SK-N-SH (cell line): Measurements from ENCODE around the gene MED12. TPM values are rescaled to one million over a fixed set of nuclear protein-coding genes. Genes with fewer than 3 reads are reported as not detected.

ENCODE experiments used
- CTCF ChIA-PET: fragments of 300-600, 350-600 bp; formaldehyde crosslinking; extraction: SDS; loops from one replicate; lab custom pipeline; 2021; lab: Yijun Ruan, JAX
- POLR2A ChIA-PET: fragments of 350-600 bp; sonication (Branson Sonifier 250); formaldehyde crosslinking; extraction: SDS; loops from one replicate; lab custom pipeline; 2020; ENCODE audit warnings: antibody characterized with exemption, inconsistent platforms; lab: Yijun Ruan, JAX
- DNase-seq: peaks from one replicate; pipeline ENCODE4 v3.0.0; 2012
- H2AFZ ChIP-seq: fragments of 200-600 bp; sonication (generic); 2 replicates; pipeline ENCODE4 v1.8.1; 2016; ENCODE audit warnings: antibody characterized with exemption, mild to moderate bottlenecking, low read depth
- H3F3A ChIP-seq: fragments of 200-600 bp; sonication (generic); replicated peaks from 2 replicates; pipeline ENCODE3; 2016; ENCODE audit warnings: antibody characterized with exemption, mild to moderate bottlenecking; ENCODE audit not compliant: insufficient read depth
- H3K27ac ChIP-seq, 2 experiments: fragments of 200-500 bp in 1 of 2; fragments of 200-600 bp in 1 of 2; sonication (Bioruptor generic) in 1 of 2; sonication (generic), shearing (Covaris generic) in 1 of 2; 2 replicates each; pipeline versions ENCODE4 v1.5.1 to v1.6.1; 2014 to 2016; ENCODE audit warnings: low read depth in 2 of 2, inconsistent platforms in 1 of 2, low read length in 1 of 2, mild to moderate bottlenecking in 1 of 2, mixed read lengths in 1 of 2
- H3K27me3 ChIP-seq: fragments of 200-600 bp; sonication (generic), shearing (Covaris generic); 2 replicates; pipeline ENCODE4 v1.6.1; 2016; ENCODE audit warnings: mixed run types; ENCODE audit not compliant: insufficient read depth
- H3K36me3 ChIP-seq, 2 experiments: fragments of 200-500 bp in 1 of 2; fragments of 200-600 bp in 1 of 2; sonication (Bioruptor generic) in 1 of 2; sonication (generic) in 1 of 2; replicated peaks in 1 of 2; 2 replicates each; pipeline versions ENCODE3 to v1.5.1; 2014 to 2016; ENCODE audit warnings: low read length in 1 of 2, mild to moderate bottlenecking in 1 of 2; ENCODE audit not compliant: insufficient read depth in 2 of 2, control insufficient read depth in 1 of 2
- H3K4me1 ChIP-seq, 2 experiments: fragments of 200-500 bp in 1 of 2; fragments of 200-600 bp in 1 of 2; sonication (Bioruptor generic) in 1 of 2; sonication (generic), shearing (Covaris generic) in 1 of 2; 2 replicates each; pipeline versions ENCODE4 v1.5.1 to v1.6.1; 2014 to 2016; ENCODE audit warnings: low read depth in 1 of 2, low read length in 1 of 2, mixed run types in 1 of 2; ENCODE audit not compliant: insufficient read depth in 2 of 2, control insufficient read depth in 1 of 2
- H3K4me2 ChIP-seq: fragments of 200-600 bp; sonication (generic), shearing (Covaris generic); 2 replicates; pipeline ENCODE4 v1.6.1; 2017; ENCODE audit warnings: mixed run types
- H3K4me3 ChIP-seq, 2 experiments: fragments of 200-500 bp in 1 of 2; fragments of 200-600 bp in 1 of 2; sonication (Bioruptor generic) in 1 of 2; sonication (generic), shearing (Covaris generic) in 1 of 2; 2 replicates each; pipeline versions ENCODE4 v1.5.1 to v1.8.1; 2014 to 2016; ENCODE audit warnings: low read depth in 2 of 2, inconsistent platforms in 1 of 2, low read length in 1 of 2, mild to moderate bottlenecking in 1 of 2, mixed read lengths in 1 of 2, moderate library complexity in 1 of 2
- H3K79me2 ChIP-seq: fragments of 200-600 bp; sonication (generic); 2 replicates; pipeline ENCODE4 v1.8.1; 2017; ENCODE audit warnings: mild to moderate bottlenecking; ENCODE audit not compliant: insufficient read depth
- H3K9ac ChIP-seq: fragments of 200-600 bp; sonication (generic); 2 replicates; pipeline ENCODE4 v1.6.1; 2017; ENCODE audit warnings: mixed run types
- H3K9me2 ChIP-seq: fragments of 200-600 bp; sonication (generic); 2 replicates; pipeline ENCODE4 v1.6.1; 2017; ENCODE audit warnings: mixed run types
- H3K9me3 ChIP-seq: fragments of 200-600 bp; sonication (generic); 2 replicates; pipeline ENCODE4 v1.6.1; 2017; ENCODE audit warnings: mixed run types, mild to moderate bottlenecking, moderate library complexity
- H4K20me1 ChIP-seq: fragments of 200-600 bp; sonication (generic); 2 replicates; pipeline ENCODE4 v1.6.1; 2017; ENCODE audit warnings: mild to moderate bottlenecking, mixed run types; ENCODE audit not compliant: insufficient read depth
- CHD2 ChIP-seq: fragments of 150-350 bp; IDR thresholded peaks from 2 replicates; pipeline ENCODE4 v1.6.1; 2018; ENCODE audit warnings: low read length; ENCODE audit not compliant: partially characterized antibody
- EP300 ChIP-seq, 2 experiments: IDR thresholded peaks; 2 replicates each; pipeline versions ENCODE4 v1.4.0 to v1.6.1; 2012; ENCODE audit warnings: borderline replicate concordance in 1 of 2, low read depth in 1 of 2, low read length in 1 of 2
- EZH2phosphoT487 ChIP-seq: fragments of 200-600 bp; sonication (generic); IDR thresholded peaks from 2 replicates; pipeline ENCODE4 v1.6.1; 2017; ENCODE audit warnings: low read depth, mixed run types, mild to moderate bottlenecking, antibody characterized with exemption, moderate library complexity, borderline replicate concordance
- FOSL2 ChIP-seq: IDR thresholded peaks from 2 replicates; pipeline ENCODE4 v1.4.0; 2012; ENCODE audit warnings: low read depth, mild to moderate bottlenecking, moderate library complexity, borderline replicate concordance
- FOXJ3 ChIP-seq: sonication (generic); formaldehyde crosslinking; IDR thresholded peaks from 2 replicates; pipeline ENCODE4 v1.5.1; 2020; ENCODE audit warnings: mild to moderate bottlenecking, missing genetic modification reagents
- FOXM1 ChIP-seq: IDR thresholded peaks from 2 replicates; pipeline ENCODE4 v1.4.0; 2012; ENCODE audit warnings: low read depth, mild to moderate bottlenecking
- GABPA ChIP-seq: IDR thresholded peaks from 2 replicates; pipeline ENCODE4 v1.4.0; 2012; ENCODE audit warnings: low read depth, mild to moderate bottlenecking
- GATA2 ChIP-seq: sonication (generic); formaldehyde crosslinking; IDR thresholded peaks from 2 replicates; pipeline ENCODE4 v1.5.0; 2020; ENCODE audit warnings: mild to moderate bottlenecking, missing genetic modification reagents
- JUND ChIP-seq: IDR thresholded peaks from 2 replicates; pipeline ENCODE4 v1.4.0; 2012
- MXI1 ChIP-seq: IDR thresholded peaks from 2 replicates; pipeline ENCODE4 v1.6.1; 2012; ENCODE audit warnings: mild to moderate bottlenecking, low read depth, low read length, improper control_type of control experiment
- NFIC ChIP-seq: IDR thresholded peaks from 2 replicates; pipeline ENCODE4 v1.4.0; 2012; ENCODE audit warnings: borderline replicate concordance
- NRF1 ChIP-seq: IDR thresholded peaks from 2 replicates; pipeline ENCODE4 v1.6.1; 2012; ENCODE audit warnings: low read depth, mild to moderate bottlenecking, low read length
- RCOR1 ChIP-seq: fragments of 150-350 bp; IDR thresholded peaks from 2 replicates; pipeline ENCODE4 v1.6.1; 2017; ENCODE audit warnings: antibody characterized with exemption, low read length
- RXRA ChIP-seq: IDR thresholded peaks from 2 replicates; pipeline ENCODE4 v1.4.0; 2012; ENCODE audit warnings: low read depth, mild to moderate bottlenecking, borderline replicate concordance
- SIN3A ChIP-seq: IDR thresholded peaks from 2 replicates; pipeline ENCODE4 v1.6.1; 2012; ENCODE audit warnings: low read depth, mild to moderate bottlenecking, low read length, moderate library complexity, borderline replicate concordance
- TAF1 ChIP-seq: IDR thresholded peaks from 2 replicates; pipeline ENCODE4 v1.6.1; 2012; ENCODE audit warnings: low read depth, mild to moderate bottlenecking, low read length, moderate library complexity, borderline replicate concordance
- TEAD4 ChIP-seq: IDR thresholded peaks from 2 replicates; pipeline ENCODE4 v1.4.0; 2012; ENCODE audit warnings: mild to moderate bottlenecking, borderline replicate concordance; ENCODE audit not compliant: insufficient read depth
- WGBS: methylation state at CpG from one replicate; pipeline ENCODE4 v1.1.6; 2017; ENCODE audit warnings: low lambda C conversion rate; 5-methylcytosine and 5-hydroxymethylcytosine counted together
- polyA plus RNA-seq, 3 experiments: library from polyadenylated mRNA; depleted of rRNA; stranded (reverse); fragments of >200 nt; gene quantifications; 2 replicates each; pipeline ENCODE4 v1.2.3, GENCODE V29; 2012
- TF ChIP-seq, protein P1 (sequence below): IDR thresholded peaks from 2 replicates; pipeline ENCODE4 v1.4.0; 2012; ENCODE audit warnings: low read depth
- TF ChIP-seq, protein P2 (sequence below): fragments of 150-350 bp; IDR thresholded peaks from 2 replicates; pipeline ENCODE4 v1.6.1; 2017; ENCODE audit warnings: antibody characterized with exemption, low read length, low read depth, borderline replicate concordance
- TF ChIP-seq, protein P3 (sequence below): IDR thresholded peaks from 2 replicates; pipeline ENCODE4; 2012
- TF ChIP-seq, protein P4 (sequence below): IDR thresholded peaks from 2 replicates; pipeline ENCODE4 v1.4.0; 2012; ENCODE audit warnings: low read depth, borderline replicate concordance
- TF ChIP-seq, protein P5 (sequence below): IDR thresholded peaks from 2 replicates; pipeline ENCODE4 v1.4.0; 2012; ENCODE audit warnings: low read depth, borderline replicate concordance

MED12 gene
- polyA plus RNA-seq, 1 of the 3 experiments (the other 2 are of a cell fraction), result 18.5 TPM

DNA sequence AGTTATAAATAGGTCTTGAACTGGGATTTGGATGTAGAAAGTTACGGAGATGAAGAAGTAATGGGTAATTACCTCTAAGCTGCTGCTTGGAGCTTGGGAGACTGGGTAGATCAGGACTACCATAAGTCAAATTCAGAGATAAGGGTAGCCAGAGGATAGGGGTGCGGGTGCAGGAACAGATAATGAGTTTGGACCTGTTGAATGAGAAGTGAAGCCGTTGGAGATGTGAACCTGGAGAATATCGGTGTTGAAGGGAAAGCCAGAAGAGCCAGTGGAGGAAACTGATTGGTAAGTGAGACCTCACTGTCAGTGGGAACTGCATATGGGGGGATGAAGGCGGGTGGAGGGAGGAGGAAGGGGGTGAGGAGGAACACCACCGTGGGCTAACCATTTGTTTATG lies 23.4 kb upstream of the MED12 start:
- peak overlapping the region; percentile 94 for H3K4me2 ChIP-seq
- peak overlapping the region; percentile 69 to 77 for H3K4me3 ChIP-seq
- peaks cover 5% of the 10 kb centered on the region; the same call in 1 of the 2 replicates for H3K27me3 ChIP-seq
- no peaks in the 10 kb centered on the region for H3K36me3 ChIP-seq
- DNase-seq, result no peak
- H3K9ac ChIP-seq, result peak overlapping the region; percentile 53; the same call in 1 of the 2 replicates
- 20% methylated on average over 6 of the region's 6 CpGs for WGBS
- TF ChIP-seq FOXM1, result no peak
- TF ChIP-seq, protein P1, sequence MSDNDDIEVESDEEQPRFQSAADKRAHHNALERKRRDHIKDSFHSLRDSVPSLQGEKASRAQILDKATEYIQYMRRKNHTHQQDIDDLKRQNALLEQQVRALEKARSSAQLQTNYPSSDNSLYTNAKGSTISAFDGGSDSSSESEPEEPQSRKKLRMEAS, result no peak
- H3K9me2 ChIP-seq, result no peaks in the 10 kb centered on the region
- ChIA-PET POLR2A (no interaction called here), CTCF (no interaction called here)
- H3K9me3 ChIP-seq, result no peaks in the 10 kb centered on the region
- H3K4me1 ChIP-seq, result peaks cover 0 to 16% of the 10 kb centered on the region in 2 experiments; a peak in 1 of 4 replicates
- no peaks in the 10 kb centered on the region for H3F3A ChIP-seq
- peak overlapping the region; percentile 98 for H2AFZ ChIP-seq
- H3K79me2 ChIP-seq, result no peaks in the 10 kb centered on the region
- H3K27ac ChIP-seq, result peak overlapping the region in 1 of 2 experiments; percentile 17; a peak in 1 of 4 replicates
- H4K20me1 ChIP-seq, result no peaks in the 10 kb centered on the region

DNA sequence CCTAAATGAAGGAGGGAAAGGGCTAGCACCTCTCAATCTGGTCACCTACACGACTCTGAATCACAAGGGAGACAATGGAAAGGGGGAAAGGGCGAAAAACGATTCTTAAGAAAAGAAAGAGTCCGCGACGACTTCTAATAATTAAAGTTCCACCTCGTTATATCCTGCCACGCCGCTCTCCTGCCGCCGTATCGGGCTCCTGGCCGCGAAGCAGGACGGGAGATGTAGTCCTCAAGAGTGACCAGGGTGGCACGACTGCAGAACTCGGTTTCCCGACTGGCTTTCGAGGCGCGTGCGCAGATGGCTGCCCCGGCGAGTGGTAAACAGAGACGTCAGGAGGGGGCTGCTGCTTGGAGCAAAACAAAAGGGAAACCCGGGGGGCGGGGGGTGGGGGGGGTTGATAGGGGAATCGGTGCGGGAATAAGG lies 22.8 kb upstream of the MED12 start, which contains the start of gene FOXO4:
FOXO4 (plus strand) TSS at position 297 of the 426 bp plus-strand sequence. CDS start 678 bp downstream, outside the sequence.
- 2% methylated on average over 27 of the region's 29 CpGs for WGBS
- H3K4me2 ChIP-seq, result peak within 1 kb of the TSS; percentile 94
- peaks cover 5% of the 10 kb centered on the region; the same call in 1 of the 2 replicates for H3K27me3 ChIP-seq
- ChIA-PET CTCF (interaction anchor here (1.0 to 2.6 kb wide), 2 partner anchors 22 to 34 kb away, joined by 3 to 13 read pairs; no protein-coding TSS in a partner anchor), POLR2A (interaction anchor here (0.9 kb wide), 1 partner anchor 23 kb away, joined by 4 read pairs; the partner anchor contains the start of gene MED12)
- no peaks in the 10 kb centered on the region for H3K36me3 ChIP-seq
- peak within 1 kb of the TSS; percentile 53; the same call in 1 of the 2 replicates for H3K9ac ChIP-seq
- H3K4me3 ChIP-seq, result peak within 1 kb of the TSS; percentile 69 to 77
- DNase-seq, result peak; percentile 91
- no peaks in the 10 kb centered on the region for H3F3A ChIP-seq
- no peaks in the 10 kb centered on the region for H3K79me2 ChIP-seq
- peak within 1 kb of the TSS in 1 of 2 experiments; percentile 17; a peak in 1 of 4 replicates for H3K27ac ChIP-seq
- H3K4me1 ChIP-seq, result peaks cover 0 to 16% of the 10 kb centered on the region in 2 experiments; a peak in 1 of 4 replicates
- H4K20me1 ChIP-seq, result no peaks in the 10 kb centered on the region
- H3K9me2 ChIP-seq, result no peaks in the 10 kb centered on the region
- no peaks in the 10 kb centered on the region for H3K9me3 ChIP-seq
- H2AFZ ChIP-seq, result peak within 1 kb of the TSS; percentile 98
- no peak for TF ChIP-seq CHD2
- TF ChIP-seq SIN3A, result no peak
- TF ChIP-seq, protein P1, result peak; percentile 77; the same call in 1 of the 2 replicates
- TF ChIP-seq TAF1, result no peak
- no peak for TF ChIP-seq EZH2phosphoT487
- TF ChIP-seq FOXJ3, result no peak
- TF ChIP-seq JUND, result no peak
- TF ChIP-seq, protein P2, sequence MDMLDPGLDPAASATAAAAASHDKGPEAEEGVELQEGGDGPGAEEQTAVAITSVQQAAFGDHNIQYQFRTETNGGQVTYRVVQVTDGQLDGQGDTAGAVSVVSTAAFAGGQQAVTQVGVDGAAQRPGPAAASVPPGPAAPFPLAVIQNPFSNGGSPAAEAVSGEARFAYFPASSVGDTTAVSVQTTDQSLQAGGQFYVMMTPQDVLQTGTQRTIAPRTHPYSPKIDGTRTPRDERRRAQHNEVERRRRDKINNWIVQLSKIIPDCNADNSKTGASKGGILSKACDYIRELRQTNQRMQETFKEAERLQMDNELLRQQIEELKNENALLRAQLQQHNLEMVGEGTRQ, result no peak
- TF ChIP-seq FOSL2, result no peak
- TF ChIP-seq GABPA, result peak; percentile 42
- TF ChIP-seq, protein P3, sequence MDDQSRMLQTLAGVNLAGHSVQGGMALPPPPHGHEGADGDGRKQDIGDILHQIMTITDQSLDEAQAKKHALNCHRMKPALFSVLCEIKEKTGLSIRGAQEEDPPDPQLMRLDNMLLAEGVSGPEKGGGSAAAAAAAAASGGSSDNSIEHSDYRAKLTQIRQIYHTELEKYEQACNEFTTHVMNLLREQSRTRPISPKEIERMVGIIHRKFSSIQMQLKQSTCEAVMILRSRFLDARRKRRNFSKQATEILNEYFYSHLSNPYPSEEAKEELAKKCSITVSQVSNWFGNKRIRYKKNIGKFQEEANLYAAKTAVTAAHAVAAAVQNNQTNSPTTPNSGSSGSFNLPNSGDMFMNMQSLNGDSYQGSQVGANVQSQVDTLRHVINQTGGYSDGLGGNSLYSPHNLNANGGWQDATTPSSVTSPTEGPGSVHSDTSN, result no peak
- TF ChIP-seq NFIC, result no peak
- TF ChIP-seq RXRA, result no peak
- TF ChIP-seq, protein P4, sequence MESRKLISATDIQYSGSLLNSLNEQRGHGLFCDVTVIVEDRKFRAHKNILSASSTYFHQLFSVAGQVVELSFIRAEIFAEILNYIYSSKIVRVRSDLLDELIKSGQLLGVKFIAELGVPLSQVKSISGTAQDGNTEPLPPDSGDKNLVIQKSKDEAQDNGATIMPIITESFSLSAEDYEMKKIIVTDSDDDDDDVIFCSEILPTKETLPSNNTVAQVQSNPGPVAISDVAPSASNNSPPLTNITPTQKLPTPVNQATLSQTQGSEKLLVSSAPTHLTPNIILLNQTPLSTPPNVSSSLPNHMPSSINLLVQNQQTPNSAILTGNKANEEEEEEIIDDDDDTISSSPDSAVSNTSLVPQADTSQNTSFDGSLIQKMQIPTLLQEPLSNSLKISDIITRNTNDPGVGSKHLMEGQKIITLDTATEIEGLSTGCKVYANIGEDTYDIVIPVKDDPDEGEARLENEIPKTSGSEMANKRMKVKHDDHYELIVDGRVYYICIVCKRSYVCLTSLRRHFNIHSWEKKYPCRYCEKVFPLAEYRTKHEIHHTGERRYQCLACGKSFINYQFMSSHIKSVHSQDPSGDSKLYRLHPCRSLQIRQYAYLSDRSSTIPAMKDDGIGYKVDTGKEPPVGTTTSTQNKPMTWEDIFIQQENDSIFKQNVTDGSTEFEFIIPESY, result no peak
- peak; percentile 73 for TF ChIP-seq NRF1
- no peak for TF ChIP-seq EP300 (IDR thresholded peaks at IDR 0.05; ENCODE audit: borderline replicate concordance in 1 of 2, low read depth in 1 of 2, low read length in 1 of 2)
- peak; percentile 36; the same call in 1 of the 2 replicates for TF ChIP-seq MXI1
- no peak for TF ChIP-seq RCOR1
- no peak for TF ChIP-seq TEAD4
- TF ChIP-seq, protein P5, sequence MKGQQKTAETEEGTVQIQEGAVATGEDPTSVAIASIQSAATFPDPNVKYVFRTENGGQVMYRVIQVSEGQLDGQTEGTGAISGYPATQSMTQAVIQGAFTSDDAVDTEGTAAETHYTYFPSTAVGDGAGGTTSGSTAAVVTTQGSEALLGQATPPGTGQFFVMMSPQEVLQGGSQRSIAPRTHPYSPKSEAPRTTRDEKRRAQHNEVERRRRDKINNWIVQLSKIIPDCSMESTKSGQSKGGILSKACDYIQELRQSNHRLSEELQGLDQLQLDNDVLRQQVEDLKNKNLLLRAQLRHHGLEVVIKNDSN, result no peak
- TF ChIP-seq GATA2, result no peak
